HG02938 (cell line): ENCODE data around the gene GNAL.
"Not testable (repeated sequence)": the region's sequence is repeated elsewhere in the genome, so short reads cannot be mapped to it uniquely, and the experiment has no call there.

Source experiments
- ATAC-seq: cut with Tn5 transposase; IDR thresholded peaks from one replicate; pipeline ENCODE4 v1.9.1; 2021; ENCODE audit warnings: mild to moderate bottlenecking, moderate library complexity; ENCODE audit not compliant: unreplicated experiment

The GNAL gene

DNA sequence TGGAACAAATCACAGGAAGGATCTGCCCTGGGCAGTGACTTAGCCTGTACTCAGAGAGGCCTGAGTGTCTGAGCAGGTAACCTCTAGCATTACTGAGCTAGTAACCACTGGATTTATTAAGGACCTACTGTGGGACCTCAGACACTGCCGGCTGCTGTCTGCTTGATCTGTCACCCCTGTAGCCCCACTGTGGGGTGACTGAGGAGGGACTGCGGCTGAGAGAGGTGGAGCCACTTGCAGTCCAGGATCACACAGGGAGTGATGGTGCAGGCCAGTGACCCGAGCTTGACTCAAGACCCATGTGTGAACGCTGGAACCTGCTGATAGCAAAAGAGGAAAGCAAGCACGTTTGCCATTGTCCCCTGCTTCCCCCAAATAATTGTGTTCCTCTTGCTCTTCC, 177.7 kb downstream of the GNAL start:
- ATAC-seq, result no peak

DNA sequence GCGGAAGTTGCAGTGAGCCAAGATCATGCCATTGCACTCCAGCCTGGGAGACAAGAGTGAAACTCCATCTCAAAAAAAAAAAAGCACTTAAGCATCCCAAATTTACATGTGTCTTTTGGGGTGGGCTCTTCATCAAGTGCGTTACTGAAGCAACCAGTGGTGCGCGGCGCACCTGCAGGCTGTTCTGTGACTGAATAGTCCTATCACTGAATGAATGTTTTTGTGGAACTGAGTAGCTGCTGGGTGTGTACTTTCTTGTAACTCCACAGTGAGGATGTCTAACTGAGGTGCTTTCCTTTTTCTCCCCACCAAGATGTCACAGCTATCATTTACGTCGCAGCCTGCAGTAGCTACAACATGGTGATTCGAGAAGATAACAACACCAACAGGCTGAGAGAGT, 179.2 kb downstream of the GNAL start:
- ATAC-seq, result no peak

DNA sequence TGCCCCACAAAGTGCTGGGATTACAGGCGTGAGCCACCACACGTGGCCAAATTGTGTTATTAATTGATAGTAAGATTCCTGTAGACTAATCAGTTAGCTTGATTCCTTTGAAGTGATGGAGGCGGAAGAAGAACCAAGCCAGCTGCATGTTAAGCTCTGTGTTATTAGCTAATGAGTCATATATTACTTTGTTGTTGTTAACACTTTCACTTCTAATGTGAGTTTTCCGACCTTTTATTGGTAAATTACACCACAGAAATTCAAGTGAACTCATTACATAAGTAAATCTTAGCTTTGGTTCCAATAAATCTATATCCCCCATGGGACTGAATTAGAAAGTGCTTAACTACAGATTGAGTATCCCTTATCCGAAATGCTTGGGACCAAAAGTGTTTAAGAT, 182.4 kb downstream of the GNAL start:
- no peak for ATAC-seq

DNA sequence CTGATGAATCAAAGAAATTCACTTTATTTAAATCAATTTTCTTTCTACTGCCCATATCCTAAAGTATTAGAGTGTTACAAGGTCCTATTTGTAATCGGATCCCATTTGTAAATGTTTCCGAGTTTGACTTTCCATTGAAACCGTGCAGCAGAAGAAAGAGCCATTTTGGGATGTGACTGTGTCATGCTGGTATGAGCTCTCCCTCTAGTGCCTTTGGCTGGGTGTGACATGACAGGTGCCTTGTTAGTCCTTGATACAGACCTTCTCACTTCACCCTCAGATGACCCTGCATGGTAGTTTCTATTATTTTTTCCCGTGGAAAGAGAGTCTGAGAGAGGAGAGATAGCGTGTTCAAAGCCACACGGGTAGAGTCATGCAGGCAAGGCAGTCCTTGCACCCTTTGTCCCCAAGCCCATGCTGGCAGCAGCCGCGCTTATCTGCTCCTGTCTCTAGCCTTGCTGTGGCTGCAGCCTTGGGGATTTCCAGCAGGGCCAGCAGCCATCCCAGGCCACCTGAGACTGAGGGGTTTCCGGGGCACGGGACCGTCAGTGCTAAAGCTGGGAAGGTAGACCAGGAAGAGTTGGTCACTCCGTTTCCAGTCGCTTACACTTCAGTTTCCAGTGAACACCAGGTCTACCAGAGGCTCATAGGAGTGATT, 183.5 kb downstream of the GNAL start:
- no peak for ATAC-seq

DNA sequence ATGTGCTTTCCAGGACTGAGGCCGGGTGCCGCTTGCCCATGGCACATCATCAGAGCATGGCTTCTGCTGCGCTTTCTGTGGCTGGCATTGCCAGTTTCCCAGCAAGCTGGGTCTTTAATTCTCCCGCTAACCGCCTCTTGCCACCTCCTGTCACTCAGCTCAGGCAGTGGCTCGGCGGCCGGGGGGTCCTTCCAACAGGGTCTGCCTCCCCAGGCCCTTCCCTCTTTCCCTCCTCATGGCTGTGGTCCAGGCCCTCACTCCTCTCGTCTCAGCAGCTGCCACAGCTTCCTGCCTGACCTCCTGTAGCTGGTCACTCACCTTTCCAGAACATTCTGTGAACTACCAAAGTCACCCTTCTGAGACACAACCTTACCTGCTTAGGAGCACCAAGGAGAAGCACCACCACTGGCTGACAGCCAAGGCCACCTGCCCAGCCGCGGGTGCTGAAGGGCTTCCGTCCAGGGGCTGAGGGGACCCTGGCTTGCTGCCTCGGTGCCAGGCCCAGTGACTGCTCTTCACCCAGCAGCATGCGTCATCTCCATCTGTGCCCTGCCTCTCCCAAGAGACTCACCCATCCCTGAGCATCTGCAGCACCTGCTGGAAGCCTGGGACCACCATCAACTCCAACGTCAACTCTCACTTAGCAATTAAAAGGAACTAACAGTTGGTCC, 184.7 kb downstream of the GNAL start:
- ATAC-seq, result no peak

DNA sequence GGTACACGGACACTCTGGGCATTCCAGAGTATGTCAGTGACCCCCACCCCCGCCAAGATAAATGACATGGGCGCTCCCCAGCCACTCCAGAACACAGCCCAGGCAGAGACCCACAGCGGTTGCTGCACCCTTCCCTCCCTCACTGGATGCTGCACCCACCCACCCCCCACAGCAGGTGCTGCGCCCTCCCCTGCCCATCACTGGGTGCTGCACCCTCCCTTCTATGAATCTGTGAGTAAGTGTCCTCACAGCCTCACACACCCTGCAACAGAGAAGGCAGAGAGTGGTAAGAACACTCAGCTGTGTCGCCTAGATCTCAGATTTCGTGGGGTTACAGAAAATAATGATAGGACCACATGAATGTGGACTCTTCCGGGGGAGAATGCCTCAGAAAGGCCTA, 185.6 kb downstream of the GNAL start:
- no peak for ATAC-seq

- ATAC-seq, result no peak
These were observed 188.6 kb downstream of the GNAL start for GRCh38 chr18:11877497-11878135.

DNA sequence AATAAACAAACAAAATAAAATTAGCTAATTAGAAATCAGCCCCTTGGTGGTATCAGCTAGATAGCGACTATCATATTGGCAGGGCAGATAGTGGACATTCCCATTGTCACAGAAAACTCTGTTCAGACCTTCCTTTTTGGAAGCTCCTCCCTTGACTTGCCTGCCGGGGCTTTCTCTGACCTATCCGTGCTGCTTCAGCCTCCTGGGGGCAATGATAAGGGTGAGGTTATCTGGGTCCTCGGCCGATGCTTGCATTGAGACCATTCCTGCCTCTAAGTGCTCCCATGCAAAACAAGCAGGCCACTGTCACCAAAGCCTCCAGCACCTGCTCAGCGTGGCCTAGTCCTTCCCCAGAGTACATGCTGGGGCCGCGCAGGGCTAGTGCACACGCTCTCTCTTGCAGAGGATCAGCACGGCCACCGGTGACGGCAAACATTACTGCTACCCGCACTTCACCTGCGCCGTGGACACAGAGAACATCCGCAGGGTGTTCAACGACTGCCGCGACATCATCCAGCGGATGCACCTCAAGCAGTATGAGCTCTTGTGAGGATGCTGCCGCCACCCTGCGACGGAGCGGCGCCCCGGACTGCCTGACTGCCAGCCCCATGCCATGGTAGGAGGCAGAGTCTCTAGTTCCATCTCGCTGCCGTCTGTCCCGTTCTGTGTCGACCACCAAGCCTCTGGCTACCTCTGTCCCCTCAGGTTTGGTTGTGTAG, 191.7 kb downstream of the GNAL start:
- no peak for ATAC-seq

DNA sequence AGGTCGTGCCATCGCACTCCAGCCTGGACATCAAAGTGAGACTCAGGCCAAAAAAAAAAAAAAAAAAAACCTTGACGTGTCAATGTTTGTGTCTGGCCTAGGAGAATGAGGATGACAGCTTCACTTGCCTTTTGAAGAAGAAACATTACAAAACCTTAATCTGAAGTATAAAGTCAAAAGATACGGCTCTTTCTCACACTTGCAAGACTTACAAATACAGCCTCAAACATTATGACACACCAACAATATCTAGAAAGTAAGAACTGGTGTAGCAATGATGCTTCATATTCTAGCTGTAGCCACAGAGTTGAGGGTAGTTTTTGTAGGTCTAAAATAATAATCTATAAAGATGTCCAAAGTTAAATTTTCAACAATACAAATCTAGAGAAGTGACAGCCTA, 193.6 kb downstream of the GNAL start:
- no peak for ATAC-seq

DNA sequence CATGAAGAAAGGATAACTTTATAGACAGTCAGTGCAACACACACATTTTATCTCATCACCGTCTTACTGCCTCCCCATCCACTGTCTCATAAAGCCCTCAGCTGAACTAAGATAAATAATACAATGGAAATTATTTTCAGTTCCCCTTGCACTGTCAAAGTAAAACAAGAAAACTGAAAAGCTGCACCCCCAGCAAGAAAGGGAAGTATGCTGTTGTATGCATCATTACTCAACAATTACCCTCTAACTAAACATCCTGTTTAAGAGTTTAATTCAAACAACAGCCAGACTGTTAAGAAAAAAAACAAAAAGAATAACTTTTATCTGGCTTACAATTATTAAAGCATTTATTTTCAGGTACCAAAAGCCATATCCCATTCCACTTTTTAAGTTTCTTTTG, 194.1 kb downstream of the GNAL start:
- peak; percentile 78 for ATAC-seq

DNA sequence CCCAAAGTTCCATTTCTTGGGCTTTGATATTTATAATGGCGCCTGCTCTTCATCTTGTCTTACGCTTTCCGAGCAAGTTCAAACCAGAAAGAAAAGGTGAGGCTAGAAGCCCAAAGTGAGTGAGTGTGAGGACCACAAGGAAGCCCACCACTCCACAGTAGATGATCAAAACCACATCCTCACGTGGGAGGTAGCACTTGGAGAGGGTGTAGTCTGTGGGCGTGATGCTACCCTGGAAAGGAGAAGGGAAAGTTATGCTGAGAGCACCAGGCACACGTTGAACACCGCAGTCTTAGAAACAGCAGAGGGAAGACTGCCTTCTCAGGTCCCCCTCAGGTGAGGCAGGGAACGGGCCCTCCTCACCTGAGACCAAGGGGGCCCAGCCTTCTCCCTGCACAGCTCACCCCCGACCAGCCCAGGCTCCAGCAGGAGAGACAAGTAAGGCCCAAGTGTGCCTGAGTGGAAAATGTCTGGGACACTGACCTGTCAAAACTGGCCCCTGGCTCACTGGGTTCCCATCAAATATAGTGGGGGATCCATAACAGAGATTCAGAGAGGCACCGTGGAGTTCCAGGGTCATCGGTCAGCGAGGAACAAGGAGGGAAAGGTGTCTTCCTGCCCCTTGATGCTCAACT, 195.4 kb downstream of the GNAL start:
- ATAC-seq, result no peak

DNA sequence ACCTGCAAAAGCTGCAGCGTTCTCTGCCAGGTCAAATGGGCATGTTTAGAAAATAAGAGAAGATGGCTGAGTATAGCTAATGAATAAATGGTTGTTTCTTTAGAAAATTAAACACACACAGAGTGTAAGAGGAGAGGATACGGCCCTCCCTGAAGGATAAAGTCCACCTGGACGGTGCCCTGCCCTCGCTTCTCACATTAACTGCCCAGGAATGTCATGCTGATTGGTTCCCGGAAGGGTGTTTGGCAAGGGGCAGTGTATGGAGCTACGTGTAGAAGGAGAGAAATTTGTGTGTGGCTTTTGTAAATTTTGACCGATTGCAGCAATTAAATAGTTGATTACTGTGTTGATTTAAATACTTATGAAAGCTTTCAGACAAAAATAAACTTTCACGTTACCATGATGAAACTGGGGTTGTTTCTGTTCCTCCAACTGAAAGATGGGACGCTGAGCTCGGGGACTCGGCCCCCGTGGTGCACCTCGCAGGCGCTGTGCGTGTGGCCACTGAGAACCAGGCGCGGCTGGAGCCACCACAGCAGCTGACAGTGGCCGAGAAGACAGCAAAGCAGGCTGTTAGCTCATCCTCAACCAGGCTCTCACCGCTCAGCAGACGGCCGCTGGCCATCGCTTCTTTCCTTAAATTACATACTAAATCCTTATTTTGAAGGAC, 196.3 kb downstream of the GNAL start:
- ATAC-seq, result no peak

GRCh38 chr18:11886577-11887110, 197.6 kb downstream of the GNAL start:
- ATAC-seq, result no peak

DNA sequence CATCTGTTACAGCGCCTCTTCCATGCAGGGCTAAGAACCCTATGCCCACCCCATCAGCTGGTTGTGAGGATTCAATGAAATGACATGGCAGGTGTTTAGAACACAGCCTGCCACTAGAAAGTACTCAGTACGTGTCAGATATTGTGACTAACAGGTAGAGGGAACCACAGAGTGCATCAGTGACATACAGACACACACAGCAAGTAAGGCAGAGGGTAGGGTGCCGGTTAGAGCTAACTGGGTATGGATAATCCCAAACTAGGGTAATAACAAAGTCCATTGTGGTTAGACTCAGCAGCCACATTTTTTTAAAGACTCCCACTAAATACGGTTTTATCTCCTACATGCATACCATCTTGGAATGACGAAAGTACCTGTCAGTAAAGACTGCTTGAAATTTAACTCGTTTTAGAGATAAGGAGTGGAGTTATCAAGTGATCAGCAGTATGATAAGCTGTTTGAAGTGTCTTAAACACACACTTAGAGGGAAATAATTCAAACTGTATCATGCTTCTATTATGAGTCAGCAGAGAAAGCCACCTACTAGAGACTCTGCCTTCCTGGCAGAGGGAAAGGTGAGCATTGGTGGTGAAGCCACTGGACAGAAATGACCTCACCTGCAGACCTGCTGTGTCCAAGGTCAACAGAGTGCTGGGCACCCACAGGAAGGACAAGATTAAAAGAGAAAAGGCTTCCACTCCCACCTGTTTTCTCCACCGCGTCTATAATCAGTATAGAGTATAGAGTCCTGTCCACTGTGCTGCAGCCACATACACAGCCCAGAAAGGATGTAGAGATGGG, 198.5 kb downstream of the GNAL start:
- ATAC-seq, result no peak

DNA sequence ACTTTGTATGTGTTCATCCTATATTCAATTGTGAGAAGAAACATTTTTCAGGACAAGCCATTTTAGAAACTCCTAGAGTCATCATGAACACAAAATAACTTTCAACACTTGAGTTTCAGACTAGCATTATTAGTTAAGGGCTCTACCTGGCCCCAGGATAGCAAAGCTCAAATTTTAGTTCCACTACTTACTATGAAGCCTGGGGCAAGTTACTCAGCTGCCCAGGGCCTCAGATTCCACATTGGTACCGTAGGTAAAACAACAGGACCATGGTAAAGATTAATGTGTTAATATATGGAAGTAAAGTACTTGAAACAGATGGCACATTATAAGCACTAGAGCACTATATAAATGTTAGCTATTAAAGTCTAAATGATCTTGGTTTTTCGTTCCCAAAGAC, 199.7 kb downstream of the GNAL start:
- ATAC-seq, result no peak

- no peak for ATAC-seq
These were observed 200.2 kb downstream of the GNAL start for GRCh38 chr18:11889284-11889683.

DNA sequence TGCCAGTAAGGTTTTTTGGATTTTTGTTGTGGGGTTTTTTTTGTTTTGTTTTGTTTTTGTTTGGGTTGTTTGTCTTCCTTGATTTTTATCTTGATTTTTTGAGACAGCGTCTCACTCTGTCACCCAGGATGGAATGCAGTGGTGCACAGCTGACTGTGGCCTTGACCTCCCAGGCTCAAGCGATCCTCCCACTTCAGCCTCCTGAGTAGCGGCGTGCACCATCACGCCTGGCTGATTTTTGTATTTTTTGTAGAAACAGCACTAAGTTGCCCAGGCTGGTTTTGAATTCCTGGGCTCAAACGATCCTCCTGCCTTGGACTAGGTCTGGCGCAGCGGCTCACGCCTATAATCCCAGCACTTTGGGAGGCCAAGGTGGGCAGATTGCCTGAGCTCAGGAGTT, 202.7 kb downstream of the GNAL start:
- no peak for ATAC-seq

GRCh38 chr18:11892438-11892837, 203.4 kb downstream of the GNAL start:
- not testable (repeated sequence) for ATAC-seq

- no peak for ATAC-seq
These were observed 208.7 kb downstream of the GNAL start for GRCh38 chr18:11897781-11898180.

GRCh38 chr18:11899063-11899462, 210.0 kb downstream of the GNAL start:
- ATAC-seq, result no peak
